COLO668 (cell line): Measurements from ENCODE around the gene BBS4.
"Not testable (repeated sequence)": the region's sequence is repeated elsewhere in the genome, so short reads cannot be mapped to it uniquely, and the experiment has no call there.

Experiments
- DNase-seq: peaks from one replicate; lab custom pipeline; 2025; ENCODE audit not compliant: unreplicated experiment; lab: John Stamatoyannopoulos, UW

The BBS4 gene

GRCh38 chr15:72690938-72691337 is 4.9 kb downstream of the BBS4 start:
- no peak for DNase-seq

- no peak for DNase-seq
Measured at GRCh38 chr15:72698938-72699337, 12.9 kb downstream of the BBS4 start.

GRCh38 chr15:72700076-72700475 is 14.1 kb downstream of the BBS4 start:
- no peak for DNase-seq

GRCh38 chr15:72706266-72706665 is 20.3 kb downstream of the BBS4 start:
- DNase-seq = no peak

- DNase-seq = not testable (repeated sequence)
Measured at GRCh38 chr15:72708551-72709303, 22.7 kb downstream of the BBS4 start.

GRCh38 chr15:72722071-72722696 is 36.2 kb downstream of the BBS4 start:
- DNase-seq = peak; percentile 62

- no peak for DNase-seq
Measured at GRCh38 chr15:72724028-72724427, 38.0 kb downstream of the BBS4 start.

GRCh38 chr15:72725446-72725845 is 39.4 kb downstream of the BBS4 start:
- DNase-seq = no peak

GRCh38 chr15:72725851-72726250 is 39.8 kb downstream of the BBS4 start:
- not testable (repeated sequence) for DNase-seq

- no peak for DNase-seq
Measured at GRCh38 chr15:72727154-72727553, 41.1 kb downstream of the BBS4 start.

- DNase-seq = not testable (repeated sequence)
Measured at GRCh38 chr15:72728249-72728648, 42.2 kb downstream of the BBS4 start.

- no peak for DNase-seq
Measured at GRCh38 chr15:72728821-72729220, 42.8 kb downstream of the BBS4 start.

- DNase-seq = no peak
Measured at GRCh38 chr15:72732086-72732485, 46.1 kb downstream of the BBS4 start.

- DNase-seq = no peak
Measured at GRCh38 chr15:72732516-72732915, 46.5 kb downstream of the BBS4 start.

- no peak for DNase-seq
Measured at GRCh38 chr15:72733941-72734738, 48.1 kb downstream of the BBS4 start.

GRCh38 chr15:72735111-72735510 is 49.1 kb downstream of the BBS4 start:
- no peak for DNase-seq

GRCh38 chr15:72737061-72737460 is 51.1 kb downstream of the BBS4 start:
- no peak for DNase-seq

GRCh38 chr15:72737723-72738122 is 51.7 kb downstream of the BBS4 start:
- no peak for DNase-seq

- DNase-seq = no peak
Measured at GRCh38 chr15:72740219-72740618, 54.2 kb downstream of the BBS4 start.

GRCh38 chr15:72749700-72750099 is 63.7 kb downstream of the BBS4 start:
- DNase-seq = no peak

GRCh38 chr15:72751751-72752455 is 65.9 kb downstream of the BBS4 start:
- no peak for DNase-seq
